HG03565 (cell line): Measurements from ENCODE around the gene TTLL1.
"Not testable (repeated sequence)": the region's sequence is repeated elsewhere in the genome, so short reads cannot be mapped to it uniquely, and the experiment has no call there.

Source experiments
- ATAC-seq: cut with Tn5 transposase; IDR thresholded peaks from one replicate; pipeline ENCODE4 v1.9.1; 2021; ENCODE audit warnings: mild to moderate bottlenecking, moderate library complexity; ENCODE audit not compliant: unreplicated experiment

TTLL1 gene

GRCh38 chr22:42995654-42996053 lies 93.5 kb downstream of the TTLL1 start:
- not testable (repeated sequence) for ATAC-seq

GRCh38 chr22:42994917-42995562 lies 94.2 kb downstream of the TTLL1 start:
- no peak for ATAC-seq

GRCh38 chr22:42994276-42994916 lies 94.8 kb downstream of the TTLL1 start:
- ATAC-seq = no peak

- ATAC-seq = no peak
These were observed 95.4 kb downstream of the TTLL1 start for GRCh38 chr22:42993651-42994275.

GRCh38 chr22:42992886-42993479 lies 96.2 kb downstream of the TTLL1 start:
- no peak for ATAC-seq

- ATAC-seq = no peak
These were observed 97.1 kb downstream of the TTLL1 start for GRCh38 chr22:42992092-42992491.

GRCh38 chr22:42991010-42991651 lies 98.1 kb downstream of the TTLL1 start:
- ATAC-seq = no peak

GRCh38 chr22:42990131-42990838 lies 98.9 kb downstream of the TTLL1 start:
- ATAC-seq = no peak
